Upper lobe of left lung (tissue), 6 donors: ENCODE data around the gene TARM1. TPM values are rescaled to one million over a fixed set of nuclear protein-coding genes. Genes with fewer than 3 reads are reported as not detected.
"Not testable (repeated sequence)": the region's sequence is repeated elsewhere in the genome, so short reads cannot be mapped to it uniquely, and the experiment has no call there.

Experiments used
- ATAC-seq, 2 donors: fragments of 200-7000 bp; cut with Tn5 transposase; one replicate each; pipeline ENCODE4 v1.9.1; 2022; ENCODE audit warnings: mild to moderate bottlenecking in 2 of 2, moderate library complexity in 2 of 2; ENCODE audit not compliant: low FRiP score in 2 of 2
- DNase-seq, 2 donors: peaks; one replicate each; pipeline ENCODE4 v3.0.0-alpha.2; 2019 to 2020
- H3K27ac ChIP-seq, 4 donors: fragments of 200-600 bp; sonication (generic); one replicate each; pipeline ENCODE4 v1.5.1; 2016 to 2019
- H3K27me3 ChIP-seq, 4 donors: fragments of 200-600 bp; sonication (generic); one replicate each; pipeline ENCODE4 v1.5.1; 2017 to 2019
- H3K36me3 ChIP-seq, 4 donors: fragments of 200-600 bp; sonication (generic); one replicate each; pipeline ENCODE4 v1.5.1; 2016 to 2019
- H3K4me1 ChIP-seq, 4 donors: fragments of 200-600 bp; sonication (generic); one replicate each; pipeline ENCODE4 v1.5.1; 2018 to 2019
- H3K4me3 ChIP-seq, 4 donors: fragments of 200-600 bp; sonication (generic); one replicate each; pipeline ENCODE4 v1.5.1; 2017 to 2019; ENCODE audit warnings: mild to moderate bottlenecking in 2 of 4, moderate library complexity in 1 of 4
- H3K9me3 ChIP-seq, 4 donors: fragments of 200-600 bp; sonication (generic); one replicate each; pipeline ENCODE4 v1.5.1; 2018 to 2019
- CTCF ChIP-seq, 6 experiments: fragments of 450-650 bp in 4 of 6; fragments of 200-600 bp in 2 of 6; sonication (generic) in 2 of 6; IDR thresholded peaks; one replicate each; pipeline ENCODE4 v1.5.1; 2016 to 2019; ENCODE audit warnings: antibody characterized with exemption in 6 of 6
- EP300 ChIP-seq, 4 donors: sonication (generic); formaldehyde crosslinking; IDR thresholded peaks; one replicate each; pipeline ENCODE4 v1.5.1; 2017; ENCODE audit warnings: antibody characterized with exemption in 4 of 4, control low read depth in 2 of 4
- POLR2A ChIP-seq, 4 donors: fragments of 450-650 bp; IDR thresholded peaks; one replicate each; pipeline ENCODE4 v1.5.1; 2016 to 2017; ENCODE audit warnings: antibody characterized with exemption in 4 of 4, mild to moderate bottlenecking in 2 of 4
- POLR2AphosphoS5 ChIP-seq, 2 donors: sonication (generic); formaldehyde crosslinking; IDR thresholded peaks; one replicate each; pipeline ENCODE4 v1.5.1; 2017; ENCODE audit warnings: antibody characterized with exemption in 2 of 2
- WGBS, 2 donors: methylation state at CpG; one replicate each; pipeline ENCODE4 v1.1.5; 2017 to 2018; 5-methylcytosine and 5-hydroxymethylcytosine counted together
- total RNA-seq, 6 donors: library from RNA; depleted of rRNA in 4 of 6; stranded (reverse); fragments of >200 nt in 4 of 6; gene quantifications; one replicate each; pipeline versions ENCODE4 v1.1.0 to v1.2.1, GENCODE V29; 2016 to 2021
- donor health status: DM: no; HTN: no; CAD: no; lungs with moderate emphysema.
- donor health status: DM: no; HTN: yes; CAD: no; lungs with severe emphysema.

The TARM1 gene
- total RNA-seq, 6 donors from 2014 or later, result not detected

- H3K36me3 ChIP-seq, result no peaks in the 10 kb centered on the region
- no peak overlapping the region for H3K4me3 ChIP-seq
- H3K27ac ChIP-seq, result no peak overlapping the region
- DNase-seq (no peak), ATAC-seq (no peak)
- H3K4me1 ChIP-seq, result peaks cover 0 to 5% (median 0%) of the 10 kb centered on the region in 4 donors
- 77 to 90% methylated on average over 3 of the region's 3 CpGs for WGBS, 2 donors
- H3K9me3 ChIP-seq, result no peaks in the 10 kb centered on the region
- H3K27me3 ChIP-seq, result no peaks in the 10 kb centered on the region
- TF ChIP-seq CTCF (IDR thresholded peaks at IDR 0.05), result no peak
- no peak for TF ChIP-seq EP300 (IDR thresholded peaks at IDR 0.05)
- TF ChIP-seq POLR2A (IDR thresholded peaks at IDR 0.05), result no peak
- no peak for TF ChIP-seq POLR2AphosphoS5 (IDR thresholded peaks at IDR 0.05)
These were observed 38.2 kb downstream of the TARM1 start for GRCh38 chr19:54042989-54043388.

- Histone ChIP-seq H3K4me3 (no peak overlapping the region), H3K9me3 (no peaks in the 10 kb centered on the region), H3K4me1 (peaks cover 0 to under 1% (median 0%) of the 10 kb centered on the region in 4 donors), H3K27me3 (no peaks in the 10 kb centered on the region), H3K27ac (no peak overlapping the region), H3K36me3 (no peaks in the 10 kb centered on the region)
- TF ChIP-seq CTCF (IDR thresholded peaks at IDR 0.05) (no peak), POLR2A (IDR thresholded peaks at IDR 0.05) (no peak), POLR2AphosphoS5 (IDR thresholded peaks at IDR 0.05) (no peak), EP300 (IDR thresholded peaks at IDR 0.05) (no peak)
- no peak for ATAC-seq
- no peak for DNase-seq
- 60 to 71% methylated on average over 9 of the region's 9 CpGs for WGBS, 2 donors
These were observed 39.1 kb downstream of the TARM1 start for GRCh38 chr19:54041969-54042606.

GRCh38 chr19:54040003-54040402 lies 41.2 kb downstream of the TARM1 start:
- Histone ChIP-seq H3K27ac (no peak overlapping the region), H3K9me3 (no peaks in the 10 kb centered on the region), H3K4me3 (no peak overlapping the region), H3K36me3 (no peaks in the 10 kb centered on the region), H3K27me3 (no peaks in the 10 kb centered on the region), H3K4me1 (no peaks in the 10 kb centered on the region)
- DNase-seq, result no peak
- no peak for ATAC-seq
- TF ChIP-seq EP300 (IDR thresholded peaks at IDR 0.05), result no peak
- TF ChIP-seq POLR2AphosphoS5 (IDR thresholded peaks at IDR 0.05), result no peak
- TF ChIP-seq CTCF (IDR thresholded peaks at IDR 0.05), result no peak
- no peak for TF ChIP-seq POLR2A (IDR thresholded peaks at IDR 0.05)
- whole genome bisulfite sequencing, 2 donors, result 83% methylated on average over 4 of the region's 4 CpGs

GRCh38 chr19:54036542-54036941 lies 44.6 kb downstream of the TARM1 start:
- not testable (repeated sequence) for H3K36me3 ChIP-seq, H3K4me1 ChIP-seq, H3K9me3 ChIP-seq, H3K4me3 ChIP-seq, DNase-seq, H3K27me3 ChIP-seq, ATAC-seq, H3K27ac ChIP-seq
- 80 to 82% methylated on average over 5 of the region's 5 CpGs for WGBS, 2 donors

- WGBS, 2 donors, result 49 to 70% methylated on average over 4 of the region's 4 CpGs
These were observed 45.7 kb downstream of the TARM1 start for GRCh38 chr19:54035215-54036178.

More at GRCh38 chr19:54035215-54036178, 45.7 kb downstream of the TARM1 start:
- Histone ChIP-seq H3K27me3 (no peaks in the 10 kb centered on the region), H3K9me3 (no peaks in the 10 kb centered on the region), H3K4me3 (no peak overlapping the region), H3K27ac (no peak overlapping the region), H3K4me1 (no peaks in the 10 kb centered on the region), H3K36me3 (no peaks in the 10 kb centered on the region)
- ATAC-seq (peak in 1 of 2 donors; percentile 65), DNase-seq (no peak)
- no peak for TF ChIP-seq EP300 (IDR thresholded peaks at IDR 0.05)
- TF ChIP-seq CTCF (IDR thresholded peaks at IDR 0.05), result no peak
- no peak for TF ChIP-seq POLR2A (IDR thresholded peaks at IDR 0.05)
- TF ChIP-seq POLR2AphosphoS5 (IDR thresholded peaks at IDR 0.05), result no peak
